ENCODE data around the gene RPS10. TPM values are rescaled to one million over a fixed set of nuclear protein-coding genes. Genes with fewer than 3 reads are reported as not detected.
"Not testable (repeated sequence)": the region's sequence is repeated elsewhere in the genome, so short reads cannot be mapped to it uniquely, and the experiment has no call there.

Gene RPS10
- total RNA-seq, 1 donor from 2014 or later = 1,443 TPM

DNA sequence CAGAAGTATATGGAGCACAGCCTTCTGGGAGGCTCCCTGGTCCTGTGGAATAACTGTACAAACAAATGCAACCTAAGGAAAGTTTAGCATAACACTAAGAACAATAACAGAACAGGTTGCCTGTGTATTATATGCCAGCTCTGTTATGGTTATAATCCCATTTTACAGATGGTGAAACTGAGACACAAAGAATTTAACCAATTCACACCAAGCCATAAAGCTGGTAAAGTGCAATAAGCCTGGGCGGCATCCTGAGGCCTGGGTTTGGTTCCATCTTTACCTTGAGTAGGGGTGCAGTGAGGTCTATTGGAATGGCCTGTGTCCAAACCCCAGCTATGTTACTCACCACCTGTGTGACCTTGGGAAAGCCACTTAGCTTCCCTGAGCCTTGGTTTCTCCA, 25.3 kb upstream of the RPS10 start:
- no peak for DNase-seq (ENCODE audit: low read depth)

DNA sequence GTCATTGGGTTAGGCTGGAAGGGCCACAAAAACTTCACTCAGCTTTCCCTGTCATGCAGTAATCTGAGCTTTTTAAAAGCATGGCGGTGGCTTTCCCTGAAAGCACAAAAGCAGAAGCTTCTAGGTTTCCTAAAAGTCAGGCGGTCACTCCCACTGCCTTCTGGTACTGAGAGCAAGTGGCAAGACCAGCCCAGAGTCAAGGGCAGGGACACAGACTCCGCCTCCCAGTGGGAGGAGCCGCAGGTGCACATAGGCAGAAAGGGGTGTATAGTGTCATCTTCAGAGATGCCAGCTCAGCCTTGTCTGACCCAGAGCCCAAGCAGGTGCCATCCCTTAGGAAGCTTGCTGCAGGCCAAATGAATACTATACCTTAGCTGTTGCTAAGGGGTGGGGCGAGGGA, 22.0 kb upstream of the RPS10 start:
- no peak for DNase-seq (ENCODE audit: low read depth)

DNA sequence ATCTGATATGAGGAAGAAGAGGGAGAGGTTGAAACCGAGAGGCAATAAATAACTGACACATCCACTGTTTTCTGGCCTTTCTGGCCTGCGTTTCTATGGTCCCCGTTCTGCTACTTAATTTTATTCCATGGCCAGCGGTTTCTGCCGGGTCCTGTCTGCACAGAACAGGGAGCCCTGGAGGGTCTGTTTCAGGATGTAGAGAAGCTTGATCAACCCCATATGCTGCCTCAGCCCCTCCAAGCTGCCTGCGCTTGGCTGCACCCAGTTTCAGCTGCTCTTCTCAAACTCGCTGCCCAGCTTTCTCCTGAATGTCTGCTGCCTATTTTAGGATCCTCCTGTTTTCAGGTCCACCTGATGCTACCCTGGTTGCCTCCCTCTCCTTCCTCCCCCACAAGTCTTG, 21.5 kb upstream of the RPS10 start:
- DNase-seq (ENCODE audit: low read depth) = no peak

DNA sequence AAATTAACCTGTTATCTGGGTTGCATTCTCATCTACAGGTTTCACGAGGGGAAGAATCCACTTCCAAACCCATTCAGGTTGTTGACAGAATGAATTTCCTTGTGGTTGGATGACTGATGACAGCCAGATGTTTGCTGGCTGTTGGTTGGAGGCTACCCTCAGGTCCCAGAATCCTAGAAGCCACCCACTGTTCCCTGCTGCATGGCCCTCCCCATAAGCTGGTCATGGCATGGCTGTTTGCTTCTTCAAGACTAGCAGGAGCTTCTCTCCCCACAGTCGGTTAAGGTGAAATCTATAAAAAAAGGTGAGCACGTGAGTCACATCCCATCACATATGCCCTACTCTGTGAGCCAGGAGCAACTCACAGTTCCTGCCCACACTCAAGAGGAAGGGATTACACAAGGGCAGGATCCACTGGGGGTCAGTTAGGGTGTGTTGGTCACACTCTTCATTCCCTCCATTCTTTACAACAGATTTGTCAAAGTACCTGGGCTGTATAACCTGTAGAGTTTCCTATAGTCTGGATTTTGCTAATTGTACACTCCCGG, 19.5 kb upstream of the RPS10 start:
- DNase-seq (ENCODE audit: low read depth) = no peak

DNA sequence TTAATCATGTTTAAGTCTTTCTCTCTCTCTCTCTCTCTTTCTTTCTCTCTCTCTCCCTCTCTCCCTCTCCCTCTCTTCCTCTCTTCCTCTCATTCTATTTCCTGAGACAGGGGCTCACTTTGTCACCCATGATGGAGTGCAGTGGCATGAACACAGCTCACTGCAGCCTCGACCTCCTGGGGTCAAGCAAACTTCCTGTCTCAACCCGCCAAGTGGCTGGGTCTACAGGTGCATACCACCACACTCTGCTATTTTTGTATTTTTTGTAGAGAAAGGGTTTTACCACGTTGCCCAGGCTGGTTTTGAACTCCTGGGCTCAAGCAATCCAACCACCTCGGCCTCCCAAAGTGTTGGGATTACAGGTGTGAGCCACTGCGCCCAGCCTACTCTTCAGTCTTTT, 15.7 kb upstream of the RPS10 start:
- DNase-seq (ENCODE audit: low read depth) = no peak

DNA sequence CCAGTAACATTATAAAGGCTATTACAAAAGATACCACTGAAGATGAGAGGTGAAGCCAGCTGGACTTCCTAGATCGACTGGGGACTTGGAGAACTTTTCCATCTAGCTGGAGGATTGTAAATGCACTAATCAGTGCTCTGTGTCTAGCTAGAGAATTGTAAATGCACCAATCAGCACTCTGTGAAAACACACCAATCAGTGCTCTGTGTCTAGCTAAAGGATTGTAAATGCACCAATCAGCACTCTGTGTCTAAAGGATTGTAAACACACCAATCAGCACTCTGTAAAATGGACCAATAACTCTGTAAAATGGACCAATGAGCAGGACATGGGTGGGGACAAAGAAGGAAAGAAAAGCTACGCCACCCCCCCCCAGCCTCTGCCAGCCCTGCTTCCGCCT, 13.6 kb upstream of the RPS10 start:
- no peak for DNase-seq (ENCODE audit: low read depth)

DNA sequence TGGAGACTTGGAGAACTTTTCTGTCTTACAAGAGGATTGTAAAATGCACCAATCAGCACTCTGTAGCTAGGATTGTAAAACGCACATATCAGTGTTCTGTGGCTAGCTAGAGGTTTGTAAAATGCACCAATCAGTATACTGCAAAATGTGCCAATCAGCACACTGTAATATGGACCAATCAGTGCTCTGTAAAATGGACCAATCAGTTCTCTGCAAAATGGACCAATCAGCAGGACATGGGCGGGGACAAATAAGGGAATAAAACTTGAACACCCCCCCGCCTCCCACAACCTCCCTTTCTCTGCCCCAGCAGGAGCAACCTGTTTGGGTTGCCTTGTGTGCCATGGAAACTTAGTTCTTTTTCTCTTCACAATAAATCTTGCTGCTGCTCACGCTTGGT, 12.8 kb upstream of the RPS10 start:
- no peak for DNase-seq (ENCODE audit: low read depth)

DNA sequence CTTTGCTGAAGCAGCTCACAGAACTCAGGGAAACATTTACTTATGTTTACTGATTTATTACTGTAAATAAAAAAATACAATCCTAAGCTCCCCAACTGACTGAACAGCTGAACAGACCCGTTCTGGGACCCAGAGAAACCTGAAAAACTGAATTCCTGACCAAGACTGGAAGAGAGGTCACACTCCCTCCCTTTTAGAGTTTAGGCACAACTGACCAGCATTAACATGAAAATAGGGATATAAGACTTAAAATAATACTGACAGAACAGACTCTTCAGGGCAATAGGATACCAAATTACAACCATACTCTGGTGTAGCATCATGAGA, 11.7 kb upstream of the RPS10 start:
- DNase-seq (ENCODE audit: low read depth) = no peak

DNA sequence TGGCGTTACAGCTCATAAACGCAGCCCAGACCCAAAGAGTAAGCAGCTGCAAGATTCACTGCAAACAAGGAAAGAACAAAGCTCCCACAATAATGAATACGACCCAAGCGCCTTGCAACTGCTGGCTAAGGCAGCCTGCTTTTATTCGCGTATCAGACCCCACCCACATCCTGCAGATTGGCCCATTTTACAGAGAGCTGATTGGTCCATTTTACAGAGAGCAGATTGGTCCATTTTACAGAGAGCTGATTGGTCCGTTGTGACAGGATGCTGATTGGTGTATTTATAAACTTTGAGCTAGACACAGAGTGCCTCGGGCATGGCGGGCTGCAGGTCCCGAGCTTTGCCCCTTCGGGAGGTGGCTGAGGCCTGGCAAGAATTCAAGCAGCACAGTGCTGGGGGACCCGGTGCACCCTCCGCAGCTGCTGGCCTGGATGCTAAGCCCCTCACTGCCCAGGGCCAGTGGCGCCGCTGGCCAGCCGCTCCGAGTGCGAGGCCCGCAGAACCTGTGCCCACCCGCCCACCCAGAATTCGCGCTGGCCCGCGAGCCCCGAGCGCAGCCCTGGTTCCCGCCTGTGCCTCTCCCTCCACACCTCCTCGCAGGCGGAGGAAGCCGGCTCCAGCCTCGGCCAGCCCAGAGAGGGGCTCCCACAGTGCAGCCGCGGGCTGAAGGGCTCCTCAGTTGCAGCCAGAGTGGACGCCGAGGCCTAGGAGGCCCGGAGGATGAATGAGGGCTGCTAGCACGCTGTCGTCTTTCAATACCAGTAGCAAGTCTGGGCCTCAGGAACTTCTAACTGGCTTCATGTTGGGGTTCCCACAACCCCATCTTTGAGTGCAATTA, 11.2 kb upstream of the RPS10 start:
- no peak for DNase-seq (ENCODE audit: low read depth)

DNA sequence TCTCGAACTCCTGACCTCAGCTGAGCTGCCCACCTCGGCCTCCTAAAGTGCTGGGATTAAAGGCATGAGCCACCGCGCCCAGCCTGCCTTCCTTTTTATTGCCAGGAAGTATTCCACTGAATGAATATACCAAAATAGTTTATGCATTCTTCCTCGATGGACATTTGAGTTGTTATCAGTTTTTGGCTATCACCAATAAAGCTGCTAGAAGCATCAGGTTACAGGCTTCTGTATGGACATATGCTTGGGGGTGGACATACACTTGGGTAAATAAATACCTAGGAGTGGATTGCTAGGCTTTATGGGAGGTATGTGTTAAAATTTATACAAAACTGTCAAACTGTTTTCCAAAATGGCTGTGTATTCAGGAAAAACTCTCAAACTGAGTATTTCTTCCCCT, 10.0 kb upstream of the RPS10 start:
- DNase-seq (ENCODE audit: low read depth) = no peak

DNA sequence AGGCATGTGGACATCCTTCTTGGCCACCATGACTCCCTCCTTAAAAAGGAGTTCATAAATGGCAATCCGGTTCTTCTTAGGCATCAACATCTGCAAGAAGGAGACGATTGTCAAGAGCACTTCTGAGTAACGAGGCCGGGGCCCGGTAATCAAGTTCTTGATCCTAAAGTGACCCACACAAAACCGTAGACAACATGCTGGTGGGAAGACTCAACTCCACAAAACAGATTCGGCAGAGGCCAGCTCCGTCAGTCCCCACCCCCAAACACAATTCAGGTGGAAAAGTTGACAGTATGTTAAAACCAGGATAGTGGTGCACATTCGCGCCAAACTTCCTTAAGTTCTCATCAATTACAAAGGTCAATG, 754 bp downstream of the RPS10 start:
- DNase-seq (ENCODE audit: low read depth) = no peak

DNA sequence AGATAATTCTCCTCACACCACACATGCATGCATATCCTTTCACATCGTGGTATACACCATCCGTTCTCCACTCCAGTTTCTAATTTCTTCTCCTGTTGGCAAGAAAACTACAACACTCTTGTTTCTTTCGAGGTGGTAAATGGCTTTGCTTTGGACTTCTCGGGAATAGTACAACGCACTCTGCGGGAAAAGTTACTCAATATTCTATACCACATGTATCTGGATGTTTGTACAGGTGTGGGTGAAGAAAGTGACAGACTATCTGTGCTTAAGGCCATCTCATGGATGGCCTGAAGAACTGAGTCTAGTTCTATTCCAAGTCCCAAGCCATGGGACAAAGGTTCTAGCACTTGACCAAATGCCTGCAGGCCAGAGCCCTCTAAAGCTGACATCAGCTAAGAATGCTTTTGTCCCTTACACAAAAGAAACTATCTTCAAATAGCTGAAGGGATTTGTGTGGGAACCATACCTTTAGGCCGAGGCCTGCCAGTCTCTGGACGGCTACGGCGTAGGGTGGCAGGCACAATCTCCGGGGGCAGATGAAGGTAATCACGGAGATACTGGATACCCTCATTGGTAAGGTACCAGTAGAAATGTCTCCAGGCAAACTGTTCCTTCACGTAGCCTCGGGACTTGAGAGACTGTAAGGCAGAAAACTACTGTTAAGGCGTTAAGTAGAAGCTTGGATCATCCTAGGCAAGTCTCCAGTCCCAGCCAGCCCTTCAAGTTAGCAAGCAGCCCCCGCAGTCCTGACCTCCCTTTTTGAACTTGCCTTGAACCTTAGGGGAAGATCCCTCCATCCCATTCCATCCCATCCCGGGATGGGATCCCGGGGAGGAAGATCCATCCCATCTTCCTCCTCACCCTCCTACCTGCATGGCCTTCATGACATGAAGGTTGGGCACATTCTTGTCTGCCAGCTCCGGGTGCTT, 1.4 kb downstream of the RPS10 start:
- DNase-seq (ENCODE audit: low read depth) = no peak

DNA sequence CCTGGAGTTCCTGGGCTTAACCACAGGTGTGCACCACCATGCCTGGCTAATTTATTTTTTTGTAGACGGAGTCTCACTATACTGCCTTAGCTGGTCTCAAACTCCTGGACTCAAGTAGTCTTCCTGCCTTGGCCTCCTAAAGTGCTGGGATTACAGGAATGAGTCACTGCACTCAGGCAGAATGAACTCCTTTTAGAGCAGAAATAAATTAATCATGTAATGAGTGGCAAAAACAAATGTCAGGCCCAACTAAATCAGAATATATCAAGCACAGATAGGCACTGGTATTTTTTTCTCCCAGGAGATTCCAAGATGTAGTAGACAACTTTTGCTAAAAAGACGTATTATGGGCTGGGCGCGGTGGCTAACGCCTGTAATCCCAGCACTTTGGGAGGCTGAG, 2.6 kb downstream of the RPS10 start:
- peak; percentile 12 for DNase-seq (ENCODE audit: low read depth)

DNA sequence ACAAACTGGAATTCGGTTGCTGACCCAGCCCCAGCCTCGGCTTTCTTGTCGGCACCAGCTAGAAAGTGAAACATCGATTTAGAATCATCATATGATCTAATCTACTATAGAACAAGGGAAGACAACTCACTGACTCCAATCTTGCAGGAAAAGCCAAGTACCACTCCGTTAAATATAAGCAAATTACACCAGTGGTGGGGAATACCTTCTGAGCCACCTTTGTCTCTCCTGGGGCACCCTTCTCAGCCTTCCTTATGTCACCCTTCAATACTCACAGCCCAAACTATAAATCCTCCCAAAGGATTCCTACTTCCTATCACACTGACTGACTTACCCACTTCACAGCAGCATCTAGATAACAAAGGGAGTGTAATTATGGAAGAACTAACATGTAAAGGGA, 7.5 kb downstream of the RPS10 start:
- DNase-seq (ENCODE audit: low read depth) = no peak

DNA sequence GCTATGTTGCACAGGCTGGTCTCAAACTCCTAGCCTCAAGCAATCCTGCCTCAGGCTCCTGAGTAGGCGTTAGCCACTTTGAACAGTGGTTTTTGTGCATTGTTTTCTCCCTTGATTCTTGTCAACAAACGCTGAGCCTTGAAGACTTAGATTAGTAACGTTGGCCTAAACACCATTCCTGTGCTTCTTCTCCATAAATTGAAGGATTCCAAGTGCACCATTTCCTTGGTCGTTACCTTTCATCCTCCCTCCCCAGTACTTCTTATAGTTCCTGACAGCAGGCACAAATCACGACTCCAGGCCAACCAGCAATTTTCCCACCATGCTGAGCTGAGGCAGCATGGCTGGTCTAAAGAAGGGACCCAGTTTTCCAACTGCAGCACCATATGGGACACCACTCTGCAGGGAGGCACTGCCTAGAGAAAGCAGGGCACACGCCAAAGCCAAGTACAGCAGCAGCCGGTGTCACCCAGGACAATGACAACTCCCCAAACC, 8.9 kb downstream of the RPS10 start:
- no peak for DNase-seq (ENCODE audit: low read depth)

DNA sequence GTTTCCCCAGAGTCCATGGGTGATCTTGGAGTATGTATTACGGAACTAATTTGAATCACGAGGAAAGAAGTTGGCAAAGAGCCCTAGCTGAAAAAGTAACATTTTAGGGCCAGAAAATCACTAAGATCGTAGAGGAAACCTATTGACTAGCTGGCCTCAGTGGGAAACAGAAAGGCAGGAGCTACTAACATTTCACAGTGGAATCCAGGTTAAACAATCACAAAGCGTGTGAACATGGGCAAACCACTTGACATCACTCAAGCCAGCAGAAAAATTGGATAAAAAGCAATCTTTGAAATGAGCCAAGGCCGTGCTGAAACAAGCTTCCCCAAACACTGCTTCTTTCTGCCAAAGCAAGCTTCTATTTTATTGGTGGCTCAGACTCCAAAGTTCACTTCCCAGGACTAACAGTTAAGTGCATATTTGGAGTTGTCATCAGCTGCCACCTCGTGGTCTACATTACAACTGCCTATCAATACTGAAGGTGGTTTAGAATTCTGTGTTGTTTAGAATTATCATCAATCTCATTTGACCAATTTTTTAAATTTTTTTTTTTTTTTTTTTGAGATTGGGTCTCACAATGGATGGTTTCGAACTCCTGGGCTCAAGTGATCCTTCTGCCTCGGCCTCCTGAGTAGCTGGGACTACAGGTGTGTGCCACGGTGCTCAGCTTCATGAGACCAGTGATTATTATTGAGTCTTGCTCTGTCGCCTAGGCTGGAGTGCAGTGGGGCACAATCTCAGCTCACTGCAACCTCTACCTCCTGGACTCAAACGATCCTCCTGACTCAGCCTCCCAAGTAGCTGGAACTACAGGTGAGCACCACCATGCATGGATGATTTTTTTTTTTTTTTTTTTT, 10.6 kb downstream of the RPS10 start:
- DNase-seq (ENCODE audit: low read depth) = peak; percentile 66

DNA sequence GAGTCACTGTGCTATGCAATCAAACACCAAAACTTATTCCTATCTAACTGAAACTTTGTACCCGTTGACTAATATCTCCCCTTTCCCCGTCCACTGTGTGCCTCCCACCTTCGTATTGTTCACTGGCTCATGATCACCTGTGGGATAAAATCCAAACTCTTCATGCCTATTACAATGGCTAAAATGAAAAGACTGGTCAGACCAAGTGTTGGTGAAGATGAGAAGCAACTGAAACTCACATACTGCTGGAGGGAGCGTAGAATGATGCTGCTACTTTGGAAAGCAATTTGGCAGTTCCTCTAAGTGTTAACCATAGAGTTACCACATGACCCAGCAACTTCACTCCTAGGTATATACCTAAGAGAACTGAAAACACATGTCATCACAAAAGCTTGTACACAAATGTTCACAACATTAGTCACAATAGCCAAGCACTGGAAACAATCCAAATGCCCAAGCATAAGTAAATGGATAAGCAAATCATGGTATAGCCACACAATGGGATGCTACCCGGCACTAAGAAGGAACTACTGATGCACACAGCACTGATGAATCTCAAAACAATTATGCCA, 13.1 kb downstream of the RPS10 start:
- no peak for DNase-seq (ENCODE audit: low read depth)

DNA sequence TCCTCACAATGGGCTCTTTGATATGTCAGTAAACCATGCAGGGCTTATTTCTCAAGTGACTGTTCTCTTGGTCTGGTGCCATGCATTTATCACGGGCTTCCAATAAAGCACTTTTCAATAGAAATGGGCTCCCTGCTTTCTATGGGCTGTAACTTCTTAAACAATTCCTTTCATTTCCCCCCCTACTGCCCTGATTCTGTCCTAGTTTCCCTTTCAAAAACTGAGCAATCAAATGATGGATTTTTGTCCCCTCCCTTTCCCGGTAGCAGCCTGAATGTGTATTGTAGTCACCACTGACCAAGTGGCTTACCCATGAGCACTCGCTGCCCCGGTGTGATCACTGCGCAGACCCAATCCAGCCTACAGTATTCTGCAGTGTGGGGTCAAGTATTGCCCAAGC, 13.9 kb downstream of the RPS10 start:
- DNase-seq (ENCODE audit: low read depth) = no peak

DNA sequence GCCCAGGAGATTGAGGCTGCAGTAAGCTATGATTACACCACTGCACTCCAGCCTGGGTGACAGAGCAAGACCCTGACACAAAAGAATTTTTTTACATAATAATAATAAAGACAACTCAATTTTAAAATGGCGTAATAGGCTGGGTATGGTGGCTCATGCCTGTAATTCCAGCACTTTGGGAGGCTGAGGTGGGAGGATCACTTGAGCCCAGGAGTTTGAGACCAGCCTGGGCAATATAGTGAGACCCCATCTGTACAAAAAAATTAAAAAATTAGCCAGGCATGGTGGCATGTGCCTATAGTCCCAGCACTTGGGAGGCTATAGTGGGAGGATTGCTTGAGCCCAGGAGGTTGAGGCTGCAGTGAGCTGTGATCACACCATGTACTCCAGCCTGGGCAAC, 18.0 kb downstream of the RPS10 start:
- DNase-seq (ENCODE audit: low read depth) = not testable (repeated sequence)

DNA sequence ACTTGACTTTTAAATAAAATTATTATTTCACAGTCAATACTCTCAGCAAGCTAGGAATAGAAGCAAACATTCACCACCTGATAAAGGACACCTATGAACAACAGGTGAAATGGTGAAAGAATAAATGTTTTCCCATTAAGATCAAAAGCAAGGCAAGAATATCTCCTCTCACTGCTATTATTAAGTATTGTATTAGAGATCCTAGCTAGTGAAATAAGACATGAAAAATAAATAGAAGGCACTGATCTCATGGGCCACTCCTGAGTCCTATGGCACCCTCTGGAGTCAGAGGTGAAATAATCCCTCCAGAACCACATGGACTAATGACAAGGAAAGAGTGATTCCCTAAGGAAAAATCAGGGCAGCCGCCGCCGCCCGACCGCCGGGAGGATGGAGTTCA, 29.4 kb downstream of the RPS10 start:
- DNase-seq (ENCODE audit: low read depth) = no peak

DNA sequence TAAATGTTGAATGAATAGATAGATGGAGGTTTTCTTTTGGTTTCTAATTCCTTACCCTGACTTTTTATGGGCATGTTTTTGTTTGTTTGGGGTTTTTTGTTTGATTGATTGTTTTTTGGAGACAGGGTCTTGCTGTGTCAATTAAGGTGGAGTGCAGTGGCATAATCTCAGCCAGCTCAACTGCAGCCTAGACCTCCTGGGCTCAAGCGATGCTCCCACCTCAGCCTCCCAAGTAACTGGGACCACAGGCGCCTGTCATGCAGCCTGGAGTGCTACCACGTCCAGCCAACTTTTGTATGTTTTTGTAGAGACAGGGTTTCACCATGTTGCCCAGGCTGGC, 31.9 kb downstream of the RPS10 start:
- no peak for DNase-seq (ENCODE audit: low read depth)

All from myocyte (in vitro differentiated cells).